Activated CD4-positive, alpha-beta T cell treated with anti-CD3 and anti-CD28 coated beads for 48 hours (primary cell): ENCODE data around the gene DXO.
"Not testable (repeated sequence)": the region's sequence is repeated elsewhere in the genome, so short reads cannot be mapped to it uniquely, and the experiment has no call there.

ENCODE experiments used
- DNase-seq: peaks from one replicate; pipeline ENCODE4 v3.0.0-alpha.2; 2020

DXO gene

GRCh38 chr6:31979238-31979898 lies 7.4 kb upstream of the DXO start:
- no peak for DNase-seq

GRCh38 chr6:31978831-31979230 lies 6.9 kb upstream of the DXO start:
- no peak for DNase-seq

DNA sequence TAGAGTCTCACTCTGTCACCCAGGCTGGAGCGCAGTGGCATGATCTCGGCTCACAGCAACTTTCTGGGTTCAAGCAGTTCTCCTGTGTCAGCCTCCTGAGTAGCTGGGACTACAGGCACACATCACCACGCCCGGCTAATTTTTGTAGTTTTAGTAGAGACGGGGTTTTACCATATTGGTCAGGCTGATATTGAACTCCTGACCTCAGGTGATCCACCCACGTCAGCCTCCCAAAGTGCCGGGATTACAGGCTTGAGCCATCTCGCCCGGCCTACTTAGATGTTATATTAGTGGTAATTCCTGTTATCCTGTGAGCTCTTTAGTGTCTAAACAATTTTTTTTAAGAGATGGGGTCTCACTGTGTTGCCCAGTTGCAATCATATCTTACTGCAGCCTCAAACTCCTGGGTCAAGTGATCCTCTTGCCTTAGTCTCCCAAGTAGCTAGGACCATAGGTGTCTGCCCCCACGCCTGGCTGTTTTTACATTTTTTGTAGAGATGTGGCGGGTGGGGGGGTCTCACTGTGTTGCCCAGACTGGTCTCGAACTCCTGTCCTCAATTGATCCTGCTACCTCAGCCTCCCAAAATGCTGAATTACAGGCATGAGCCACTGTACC lies 6.0 kb upstream of the DXO start:
- no peak for DNase-seq

DNA sequence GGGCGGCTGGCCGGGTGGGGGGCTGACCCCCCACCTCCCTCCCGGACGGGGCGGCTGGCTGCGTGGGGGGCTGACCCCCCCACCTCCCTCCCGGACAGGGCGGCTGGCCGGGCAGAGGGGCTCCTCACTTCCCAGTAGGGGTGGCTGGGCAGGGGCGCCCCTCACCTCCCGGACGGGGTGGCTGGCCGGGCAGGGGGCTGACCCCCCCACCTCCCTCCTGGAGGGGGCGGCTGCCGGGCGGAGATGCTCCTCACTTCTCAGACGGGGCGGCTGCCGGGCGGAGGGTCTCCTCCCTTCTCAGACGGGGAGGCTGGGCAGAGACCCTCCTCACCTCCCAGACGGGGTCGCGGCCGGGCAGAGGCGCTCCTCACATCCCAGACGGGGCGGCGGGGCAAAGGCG lies 4.1 kb upstream of the DXO start:
- DNase-seq: not testable (repeated sequence)

GRCh38 chr6:31972709-31973350 lies 892 bp upstream of the DXO start:
- DNase-seq: peak; percentile 36

GRCh38 chr6:31971279-31971992 lies 502 bp downstream of the DXO start:
- no peak for DNase-seq

DNA sequence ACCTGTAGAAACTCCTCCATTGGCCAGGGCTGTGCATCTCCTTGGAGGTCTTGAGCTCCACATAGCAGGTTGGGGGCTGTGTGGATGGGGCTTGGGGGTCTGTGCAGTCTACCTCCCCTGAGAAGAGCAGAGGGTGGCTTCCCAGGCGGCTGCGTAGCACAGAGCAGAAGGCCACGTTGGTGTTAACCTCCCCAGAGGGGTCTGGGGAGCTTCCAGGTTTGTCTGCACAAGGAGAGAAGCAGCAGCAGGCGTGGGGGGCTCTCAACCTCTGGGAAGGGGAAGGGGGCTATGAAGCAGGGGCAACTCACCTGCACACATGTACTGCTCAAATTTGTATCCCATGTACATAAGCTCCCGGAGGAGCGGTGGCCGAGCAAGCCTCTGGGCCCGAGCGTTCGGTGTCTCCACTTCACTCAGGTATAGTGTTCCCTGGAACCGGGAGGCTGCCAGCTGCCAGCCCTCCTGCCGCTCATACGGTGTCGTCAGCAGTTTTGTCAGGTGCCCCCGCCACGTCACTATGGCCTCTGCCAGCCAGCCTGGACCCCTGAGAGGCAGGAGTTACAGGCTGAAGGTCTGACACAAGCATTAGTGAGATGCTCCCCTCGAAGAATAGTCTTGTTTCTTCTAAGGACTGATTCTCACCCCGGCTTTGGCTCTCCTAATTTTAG lies 1.2 kb downstream of the DXO start:
- no peak for DNase-seq

DNA sequence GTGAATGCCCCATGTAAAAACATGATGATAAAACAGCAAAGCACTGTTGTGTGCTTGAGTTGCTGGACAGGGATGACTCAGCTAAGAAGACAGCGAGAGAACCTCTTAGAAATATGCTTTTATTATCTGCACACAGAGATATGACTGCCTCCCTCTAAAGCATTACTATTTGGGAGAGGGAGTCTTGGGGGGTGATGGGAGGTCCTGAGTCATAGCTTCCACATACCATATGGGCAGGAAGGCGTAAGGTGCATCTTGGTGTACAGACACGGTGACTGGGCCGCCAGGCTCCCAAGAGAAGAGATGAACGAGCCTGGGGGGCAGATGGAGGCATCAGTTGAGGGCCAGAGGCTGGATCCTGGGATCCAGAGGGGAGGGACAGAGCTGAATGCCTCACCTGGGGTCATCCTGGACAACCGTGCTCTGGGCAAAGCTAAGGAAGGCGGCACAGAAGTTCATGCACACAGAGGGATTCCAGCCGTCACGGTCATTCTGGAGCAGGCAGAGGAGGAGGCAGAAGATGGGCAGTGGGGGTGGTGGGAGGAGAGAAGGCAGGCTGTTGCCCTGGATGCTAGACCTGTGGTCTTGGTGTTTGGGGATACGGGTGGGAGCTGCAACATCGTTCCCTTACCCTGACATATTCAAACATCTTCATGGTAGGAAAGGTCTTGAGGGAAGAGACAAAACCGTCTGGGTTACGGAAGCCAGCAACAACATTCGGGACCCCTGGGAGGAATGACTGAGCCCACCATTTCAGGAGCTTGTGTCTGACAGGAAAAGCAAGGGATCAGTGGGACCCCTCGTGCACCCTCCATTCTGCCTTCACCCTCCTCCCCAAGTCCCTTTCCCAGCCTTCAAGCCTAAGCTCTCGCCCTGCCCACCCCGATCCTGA lies 2.0 kb downstream of the DXO start:
- no peak for DNase-seq

DNA sequence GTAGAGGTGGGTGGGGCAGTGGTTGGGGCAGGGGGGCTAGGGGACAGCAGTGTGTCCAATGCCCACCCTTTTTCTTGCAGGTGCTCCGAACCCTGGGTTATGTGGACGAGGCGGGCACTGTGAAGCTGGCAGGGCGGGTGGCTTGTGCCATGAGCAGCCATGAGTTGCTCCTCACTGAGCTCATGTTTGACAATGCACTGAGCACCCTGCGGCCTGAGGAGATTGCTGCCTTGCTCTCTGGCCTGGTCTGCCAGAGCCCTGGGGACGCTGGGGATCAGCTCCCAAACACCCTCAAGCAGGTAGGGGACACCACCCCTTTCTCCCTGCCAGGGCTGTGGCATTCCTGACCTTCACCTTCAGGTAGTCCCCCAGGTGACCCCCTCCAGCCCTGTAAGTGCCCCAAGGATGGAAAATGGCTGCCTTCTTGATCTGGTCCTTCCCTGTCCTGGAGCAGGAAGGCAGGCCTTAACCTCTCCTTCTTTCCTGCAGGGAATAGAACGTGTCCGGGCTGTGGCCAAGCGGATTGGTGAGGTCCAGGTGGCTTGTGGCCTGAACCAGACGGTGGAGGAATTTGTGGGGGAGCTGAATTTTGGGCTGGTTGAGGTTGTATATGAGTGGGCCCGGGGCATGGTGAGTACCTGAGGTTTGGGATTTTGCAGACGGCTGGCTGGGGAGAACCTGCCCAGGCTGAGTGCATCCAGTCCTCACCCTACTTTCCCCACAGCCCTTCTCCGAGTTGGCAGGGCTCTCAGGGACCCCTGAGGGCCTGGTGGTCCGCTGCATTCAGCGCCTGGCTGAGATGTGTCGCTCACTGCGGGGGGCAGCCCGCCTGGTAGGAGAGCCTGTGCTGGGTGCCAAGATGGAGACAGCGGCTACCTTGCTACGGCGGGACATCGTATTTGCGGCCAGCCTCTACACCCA lies 2.9 kb downstream of the DXO start:
- no peak for DNase-seq

DNA sequence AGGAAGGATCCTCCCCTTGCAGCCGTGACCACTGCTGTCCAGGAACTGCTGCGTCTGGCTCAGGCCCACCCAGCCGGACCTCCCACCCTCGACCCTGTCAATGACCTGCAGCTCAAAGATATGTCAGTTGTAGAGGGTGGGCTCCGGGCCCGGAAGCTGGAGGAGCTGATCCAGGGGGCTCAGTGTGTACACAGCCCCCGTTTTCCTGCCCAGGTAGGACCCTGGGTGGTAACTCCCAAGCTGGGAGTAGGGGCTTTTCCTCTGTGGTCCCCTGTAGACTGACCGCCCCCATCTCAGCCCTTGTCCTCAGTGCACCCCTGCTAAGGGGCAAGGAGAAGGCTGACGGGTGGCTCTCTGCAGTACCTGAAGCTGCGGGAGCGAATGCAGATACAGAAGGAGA lies 3.6 kb downstream of the DXO start:
- no peak for DNase-seq

- DNase-seq: no peak
Observed at GRCh38 chr6:31967926-31968320, 4.0 kb downstream of the DXO start.

- DNase-seq: no peak
Observed at GRCh38 chr6:31966997-31967925, 4.7 kb downstream of the DXO start.

DNA sequence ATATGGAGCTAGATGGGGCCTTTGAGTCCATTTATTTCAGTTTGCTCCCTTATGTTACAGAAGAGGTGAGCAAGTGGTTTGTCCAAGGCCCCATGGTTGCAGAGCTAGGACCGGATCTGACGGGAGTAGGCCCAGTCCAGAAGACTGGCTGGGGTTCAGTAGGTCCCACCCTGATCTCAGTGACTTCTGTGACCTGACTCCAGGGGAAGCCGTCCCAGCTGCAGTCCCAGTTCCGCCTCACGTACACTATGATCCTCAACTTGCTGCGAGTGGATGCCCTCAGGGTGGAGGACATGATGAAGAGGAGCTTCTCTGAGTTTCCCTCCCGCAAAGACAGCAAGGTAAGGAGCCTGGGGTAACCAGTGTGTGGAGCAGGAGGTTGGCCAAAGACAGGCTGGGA lies 5.4 kb downstream of the DXO start:
- no peak for DNase-seq

- no peak for DNase-seq
Observed at GRCh38 chr6:31965700-31966099, 6.2 kb downstream of the DXO start.

- DNase-seq: no peak
Observed at GRCh38 chr6:31963921-31964320, 8.0 kb downstream of the DXO start.

- DNase-seq: no peak
Observed at GRCh38 chr6:31961616-31962015, 10.3 kb downstream of the DXO start.

- DNase-seq: peak; percentile 99
Observed at GRCh38 chr6:31958741-31959739, 12.9 kb downstream of the DXO start, which contains the start of the genes NELFE and SKIC2. Gene NELFE (minus strand): TSS chr6:31958971. CDS start chr6:31958446, 525 bp downstream. Gene SKIC2 (plus strand): TSS chr6:31959175. CDS start chr6:31959193, 18 bp downstream.

- no peak for DNase-seq
Observed at GRCh38 chr6:31958412-31958740, 13.6 kb downstream of the DXO start.

DNA sequence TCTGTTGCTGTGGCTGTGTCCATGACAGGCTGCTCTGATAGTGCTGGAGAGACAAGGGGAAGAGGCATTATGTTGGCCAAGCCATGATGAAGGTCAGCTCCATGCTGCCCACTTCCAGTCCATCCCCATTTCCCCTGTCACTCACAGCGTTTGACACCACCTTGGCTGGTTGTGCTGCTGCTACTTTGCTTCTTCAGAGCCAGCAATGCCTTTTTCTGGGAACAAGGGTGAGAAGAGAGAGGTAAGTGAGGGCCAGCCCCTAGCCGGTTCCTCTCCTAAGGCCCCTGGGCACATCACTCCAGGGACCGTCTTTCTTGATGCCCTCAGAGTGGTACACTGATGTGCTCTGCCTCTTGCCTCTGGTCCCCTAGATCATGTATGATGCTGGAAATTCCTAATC lies 15.1 kb downstream of the DXO start:
- DNase-seq: no peak
